Measurements from ENCODE around the gene PDHX.

PDHX gene

DNA sequence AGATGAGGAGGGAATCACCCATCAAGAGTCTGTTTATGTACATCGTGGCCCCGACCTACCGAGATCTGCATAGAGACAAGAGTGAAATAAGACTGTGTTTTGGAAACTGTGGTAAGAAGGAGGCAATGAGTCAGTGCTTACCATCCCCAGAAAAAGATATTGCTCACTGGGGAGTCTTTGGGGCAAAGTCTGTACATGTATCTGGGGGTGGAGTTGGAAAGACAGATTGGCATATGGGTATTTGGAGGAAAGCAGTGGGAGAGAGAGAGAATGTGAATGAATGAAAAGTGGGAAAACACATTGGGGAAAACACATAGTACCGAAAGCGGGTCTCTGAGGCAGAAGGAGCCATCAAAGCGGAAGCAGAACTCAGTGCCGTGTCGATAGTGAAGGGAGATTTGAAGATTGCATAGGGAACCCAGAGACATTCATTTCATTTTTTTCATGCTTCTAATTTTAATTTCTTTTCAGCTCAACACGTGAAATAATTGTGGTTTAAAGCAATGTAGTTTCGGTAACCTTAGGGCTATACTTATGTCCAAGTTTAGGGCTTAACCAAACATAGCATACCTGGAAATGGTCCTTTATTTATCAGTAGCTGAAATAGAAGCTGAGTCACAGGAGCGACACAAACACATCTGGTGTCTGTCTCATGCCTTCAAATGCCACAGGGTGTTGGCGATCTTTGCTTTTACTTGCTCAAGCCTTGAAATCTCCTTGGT is 124.0 kb downstream of the PDHX start:
- TF ChIP-seq, protein P1, sequence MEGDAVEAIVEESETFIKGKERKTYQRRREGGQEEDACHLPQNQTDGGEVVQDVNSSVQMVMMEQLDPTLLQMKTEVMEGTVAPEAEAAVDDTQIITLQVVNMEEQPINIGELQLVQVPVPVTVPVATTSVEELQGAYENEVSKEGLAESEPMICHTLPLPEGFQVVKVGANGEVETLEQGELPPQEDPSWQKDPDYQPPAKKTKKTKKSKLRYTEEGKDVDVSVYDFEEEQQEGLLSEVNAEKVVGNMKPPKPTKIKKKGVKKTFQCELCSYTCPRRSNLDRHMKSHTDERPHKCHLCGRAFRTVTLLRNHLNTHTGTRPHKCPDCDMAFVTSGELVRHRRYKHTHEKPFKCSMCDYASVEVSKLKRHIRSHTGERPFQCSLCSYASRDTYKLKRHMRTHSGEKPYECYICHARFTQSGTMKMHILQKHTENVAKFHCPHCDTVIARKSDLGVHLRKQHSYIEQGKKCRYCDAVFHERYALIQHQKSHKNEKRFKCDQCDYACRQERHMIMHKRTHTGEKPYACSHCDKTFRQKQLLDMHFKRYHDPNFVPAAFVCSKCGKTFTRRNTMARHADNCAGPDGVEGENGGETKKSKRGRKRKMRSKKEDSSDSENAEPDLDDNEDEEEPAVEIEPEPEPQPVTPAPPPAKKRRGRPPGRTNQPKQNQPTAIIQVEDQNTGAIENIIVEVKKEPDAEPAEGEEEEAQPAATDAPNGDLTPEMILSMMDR (IDR thresholded peaks at IDR 0.05), result no peak
- no peaks in the 10 kb centered on the region for H3K27me3 ChIP-seq
- H3K27ac ChIP-seq, result no peak overlapping the region
- peaks cover 34 to 45% of the 10 kb centered on the region in 2 experiments for H3K4me1 ChIP-seq (ENCODE audit: control insufficient read depth in 1 of 2, insufficient read depth in 1 of 2, low read depth in 1 of 2, low read length in 1 of 2)
- H3K4me3 ChIP-seq (ENCODE audit: low read depth in 1 of 2, low read length in 1 of 2), result no peak overlapping the region
- H3K36me3 ChIP-seq, result no peaks in the 10 kb centered on the region
- H3K9me3 ChIP-seq, result no peaks in the 10 kb centered on the region

DNA sequence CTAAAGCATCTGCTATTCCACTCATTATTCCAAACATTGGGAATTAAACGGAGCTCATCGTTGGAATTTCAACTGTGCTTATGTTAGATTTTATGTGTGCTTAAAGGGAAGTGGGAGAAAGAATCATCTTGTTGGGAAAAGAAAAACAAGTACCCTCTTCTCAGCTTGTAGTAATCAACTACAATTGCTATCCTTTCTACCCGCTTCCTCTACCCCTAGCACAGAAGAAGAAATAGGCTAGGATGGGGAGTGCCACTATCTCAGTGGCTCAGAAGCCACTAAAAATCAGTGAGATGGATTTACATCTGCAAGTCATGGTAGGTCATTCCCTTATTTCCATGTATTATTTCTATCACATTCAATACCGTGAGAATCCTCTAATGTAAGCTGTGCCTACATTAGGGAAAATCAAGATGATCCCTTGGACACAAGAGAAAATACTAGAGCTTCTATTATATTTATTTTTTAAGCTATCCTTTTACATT is 124.7 kb downstream of the PDHX start:
- H3K4me1 ChIP-seq (ENCODE audit: control insufficient read depth in 1 of 2, insufficient read depth in 1 of 2, low read depth in 1 of 2, low read length in 1 of 2), result peaks cover 28 to 41% of the 10 kb centered on the region in 2 experiments
- H3K27ac ChIP-seq, result no peak overlapping the region
- no peaks in the 10 kb centered on the region for H3K9me3 ChIP-seq
- TF ChIP-seq, protein P1 (IDR thresholded peaks at IDR 0.05), result no peak
- H3K27me3 ChIP-seq, result no peaks in the 10 kb centered on the region
- no peaks in the 10 kb centered on the region for H3K36me3 ChIP-seq
- no peak overlapping the region for H3K4me3 ChIP-seq (ENCODE audit: low read depth in 1 of 2, low read length in 1 of 2)

DNA sequence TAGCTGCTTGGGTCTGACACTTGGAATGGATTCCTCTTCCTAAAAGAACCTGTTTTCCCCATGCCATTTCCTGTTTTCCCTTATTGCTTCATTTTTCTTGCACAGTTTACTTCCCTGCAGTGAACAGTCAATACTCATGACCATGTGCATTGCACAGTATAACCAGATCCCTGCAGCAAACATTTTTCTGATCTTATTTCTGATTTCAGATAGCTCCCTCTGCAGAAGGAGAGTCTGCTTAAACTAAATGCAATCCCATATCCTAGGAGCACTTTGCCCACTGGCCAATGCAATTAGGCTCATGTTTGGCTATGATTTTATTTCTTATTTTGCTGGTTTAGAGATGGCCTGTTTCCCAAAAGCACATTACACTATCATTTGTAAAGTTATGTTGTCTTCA is 125.8 kb downstream of the PDHX start:
- H3K9me3 ChIP-seq, result no peaks in the 10 kb centered on the region
- TF ChIP-seq, protein P1 (IDR thresholded peaks at IDR 0.05), result no peak
- no peaks in the 10 kb centered on the region for H3K27me3 ChIP-seq
- no peaks in the 10 kb centered on the region for H3K36me3 ChIP-seq
- H3K27ac ChIP-seq, result no peak overlapping the region
- peaks cover 27 to 40% of the 10 kb centered on the region in 2 experiments for H3K4me1 ChIP-seq (ENCODE audit: control insufficient read depth in 1 of 2, insufficient read depth in 1 of 2, low read depth in 1 of 2, low read length in 1 of 2)
- H3K4me3 ChIP-seq (ENCODE audit: low read depth in 1 of 2, low read length in 1 of 2), result no peak overlapping the region

DNA sequence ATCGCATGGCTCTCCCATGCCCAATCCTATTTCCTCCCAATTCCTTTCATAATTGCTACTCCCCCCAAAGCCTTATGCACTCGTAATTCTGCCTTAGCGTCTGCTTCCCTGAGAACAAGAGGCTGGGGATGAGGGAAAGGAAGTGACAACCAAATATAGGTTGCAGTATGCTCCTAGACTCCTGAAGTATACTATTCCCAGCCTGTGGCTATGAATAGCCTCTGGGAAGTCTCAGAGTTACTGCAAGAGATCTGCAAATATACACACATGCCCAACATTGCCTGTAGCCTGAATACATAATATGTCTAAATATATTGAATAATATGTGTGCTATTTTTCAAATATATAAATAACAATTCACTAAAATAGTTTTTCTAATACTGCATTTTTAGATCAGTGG is 126.5 kb downstream of the PDHX start:
- TF ChIP-seq, protein P1 (IDR thresholded peaks at IDR 0.05), result no peak
- no peaks in the 10 kb centered on the region for H3K9me3 ChIP-seq
- H3K4me3 ChIP-seq (ENCODE audit: low read depth in 1 of 2, low read length in 1 of 2), result no peak overlapping the region
- no peak overlapping the region for H3K27ac ChIP-seq
- no peaks in the 10 kb centered on the region for H3K27me3 ChIP-seq
- H3K36me3 ChIP-seq, result no peaks in the 10 kb centered on the region
- H3K4me1 ChIP-seq (ENCODE audit: control insufficient read depth in 1 of 2, insufficient read depth in 1 of 2, low read depth in 1 of 2, low read length in 1 of 2), result peaks cover 34 to 45% of the 10 kb centered on the region in 2 experiments

DNA sequence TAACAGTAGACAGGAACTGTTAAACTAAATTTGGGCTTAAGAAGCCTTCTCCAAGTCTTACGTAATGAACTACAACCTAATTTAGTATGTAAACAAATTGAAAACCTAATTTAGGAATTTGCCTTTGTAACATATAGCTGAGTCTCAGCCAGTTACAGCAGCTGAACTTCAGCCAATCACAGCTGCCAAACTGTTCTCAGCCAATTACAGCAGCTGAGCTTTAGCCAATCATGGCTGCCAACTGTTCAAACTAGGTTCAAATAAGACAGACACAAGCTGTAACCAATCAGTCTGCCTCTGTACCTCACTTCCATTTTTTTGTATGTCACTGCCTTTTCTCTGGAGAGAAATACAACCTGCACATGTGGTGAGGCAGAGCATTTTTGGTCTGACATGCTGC is 127.5 kb downstream of the PDHX start:
- Histone ChIP-seq H3K4me3 (ENCODE audit: low read depth in 1 of 2, low read length in 1 of 2) (no peak overlapping the region), H3K27ac (no peak overlapping the region), H3K4me1 (ENCODE audit: control insufficient read depth in 1 of 2, insufficient read depth in 1 of 2, low read depth in 1 of 2, low read length in 1 of 2) (peaks cover 41 to 55% of the 10 kb centered on the region in 2 experiments), H3K9me3 (no peaks in the 10 kb centered on the region), H3K36me3 (no peaks in the 10 kb centered on the region), H3K27me3 (no peaks in the 10 kb centered on the region)
- TF ChIP-seq, protein P1 (IDR thresholded peaks at IDR 0.05), result no peak

Data from neutrophil (primary cell).